GM12878 (cell line): Measurements from ENCODE around the gene SYMPK.

Source experiments
- BCL11A ChIP-seq: IDR thresholded peaks from 2 replicates; pipeline ENCODE4 v1.6.1; 2011; ENCODE audit warnings: low read depth, low read length
- EZH2 ChIP-seq: IDR thresholded peaks from 2 replicates; pipeline ENCODE4 v1.6.1; 2012; ENCODE audit warnings: low read depth, mild to moderate bottlenecking, control low read depth, inconsistent platforms, low read length, borderline replicate concordance; ENCODE audit not compliant: control insufficient read depth
- FOS ChIP-seq: IDR thresholded peaks from 3 replicates; pipeline ENCODE4 v1.6.1; 2011; ENCODE audit warnings: borderline replicate concordance; ENCODE audit not compliant: insufficient read length; ENCODE audit errors: extremely low read depth
- FOXM1 ChIP-seq: IDR thresholded peaks from 2 replicates; pipeline ENCODE4 v1.6.1; 2012; ENCODE audit warnings: low read depth, mild to moderate bottlenecking, inconsistent platforms, low read length, moderate library complexity
- POLR2AphosphoS2 ChIP-seq: IDR thresholded peaks from 2 replicates; pipeline ENCODE4 v1.6.1; 2011; ENCODE audit warnings: low read depth, mild to moderate bottlenecking, low read length, improper control_type of control experiment, moderate library complexity
- POLR2AphosphoS5 ChIP-seq: IDR thresholded peaks from 2 replicates; pipeline ENCODE4 v1.6.1; 2011; ENCODE audit warnings: mild to moderate bottlenecking, low read length, inconsistent platforms
- RB1 ChIP-seq: fragments of 450-650 bp; formaldehyde crosslinking; IDR thresholded peaks from 2 replicates; pipeline ENCODE4 v1.6.1; 2017; ENCODE audit warnings: mild to moderate bottlenecking, borderline replicate concordance
- TAF1 ChIP-seq: IDR thresholded peaks from 2 replicates; pipeline ENCODE4 v1.6.1; 2011; ENCODE audit warnings: mild to moderate bottlenecking, low read depth, low read length, borderline replicate concordance

GRCh38 chr19:45852983-45853382, 10.0 kb downstream of the SYMPK start:
- no peak for TF ChIP-seq FOS
- no peak for TF ChIP-seq TAF1
- TF ChIP-seq POLR2AphosphoS5 = no peak
- TF ChIP-seq FOXM1 = no peak
- no peak for TF ChIP-seq RB1
- TF ChIP-seq EZH2 = no peak
- TF ChIP-seq POLR2AphosphoS2 = no peak
- no peak for TF ChIP-seq BCL11A
